NB4 (cell line): ENCODE results near the gene NEMP1.
"Not testable (repeated sequence)": the region's sequence is repeated elsewhere in the genome, so short reads cannot be mapped to it uniquely, and the experiment has no call there.

ENCODE experiments used
- POLR2A ChIP-seq: IDR thresholded peaks from 2 replicates; pipeline ENCODE4 v1.6.1; 2011; ENCODE audit warnings: mild to moderate bottlenecking; ENCODE audit not compliant: insufficient read length; ENCODE audit errors: extremely low read depth
- TF ChIP-seq, protein P1 (sequence below): IDR thresholded peaks from one replicate; pipeline ENCODE4 v1.5.1; 2012; ENCODE audit warnings: low read depth, low read length

- TF ChIP-seq POLR2A = not testable (repeated sequence)
- TF ChIP-seq, protein P1, sequence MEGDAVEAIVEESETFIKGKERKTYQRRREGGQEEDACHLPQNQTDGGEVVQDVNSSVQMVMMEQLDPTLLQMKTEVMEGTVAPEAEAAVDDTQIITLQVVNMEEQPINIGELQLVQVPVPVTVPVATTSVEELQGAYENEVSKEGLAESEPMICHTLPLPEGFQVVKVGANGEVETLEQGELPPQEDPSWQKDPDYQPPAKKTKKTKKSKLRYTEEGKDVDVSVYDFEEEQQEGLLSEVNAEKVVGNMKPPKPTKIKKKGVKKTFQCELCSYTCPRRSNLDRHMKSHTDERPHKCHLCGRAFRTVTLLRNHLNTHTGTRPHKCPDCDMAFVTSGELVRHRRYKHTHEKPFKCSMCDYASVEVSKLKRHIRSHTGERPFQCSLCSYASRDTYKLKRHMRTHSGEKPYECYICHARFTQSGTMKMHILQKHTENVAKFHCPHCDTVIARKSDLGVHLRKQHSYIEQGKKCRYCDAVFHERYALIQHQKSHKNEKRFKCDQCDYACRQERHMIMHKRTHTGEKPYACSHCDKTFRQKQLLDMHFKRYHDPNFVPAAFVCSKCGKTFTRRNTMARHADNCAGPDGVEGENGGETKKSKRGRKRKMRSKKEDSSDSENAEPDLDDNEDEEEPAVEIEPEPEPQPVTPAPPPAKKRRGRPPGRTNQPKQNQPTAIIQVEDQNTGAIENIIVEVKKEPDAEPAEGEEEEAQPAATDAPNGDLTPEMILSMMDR = not testable (repeated sequence)
Observed at GRCh38 chr12:57053901-57054300, 24.7 kb downstream of the NEMP1 start.
